ENCODE results near the gene TWIST2.

TWIST2 gene

GRCh38 chr2:238922435-238922834 is 74.5 kb downstream of the TWIST2 start:
- no peak for DNase-seq

- no peak for DNase-seq
These were observed 76.1 kb downstream of the TWIST2 start for GRCh38 chr2:238924032-238924431.

- DNase-seq = no peak
These were observed 76.9 kb downstream of the TWIST2 start for GRCh38 chr2:238924796-238925195.

- no peak for DNase-seq
These were observed 77.4 kb downstream of the TWIST2 start for GRCh38 chr2:238925281-238925680.

GRCh38 chr2:238925816-238926521 is 78.1 kb downstream of the TWIST2 start:
- no peak for DNase-seq

- no peak for DNase-seq
These were observed 79.1 kb downstream of the TWIST2 start for GRCh38 chr2:238926761-238927611.

- no peak for DNase-seq
These were observed 80.0 kb downstream of the TWIST2 start for GRCh38 chr2:238927746-238928519.

- no peak for DNase-seq
These were observed 80.8 kb downstream of the TWIST2 start for GRCh38 chr2:238928520-238929241.

GRCh38 chr2:238929242-238930081 is 81.6 kb downstream of the TWIST2 start:
- no peak for DNase-seq

GRCh38 chr2:238930216-238930615 is 82.3 kb downstream of the TWIST2 start:
- no peak for DNase-seq

- DNase-seq = no peak
These were observed 88.5 kb downstream of the TWIST2 start for GRCh38 chr2:238936162-238937052.

GRCh38 chr2:238938003-238938400 is 90.1 kb downstream of the TWIST2 start:
- DNase-seq = no peak

- DNase-seq = no peak
These were observed 90.6 kb downstream of the TWIST2 start for GRCh38 chr2:238938401-238939055.

- no peak for DNase-seq
These were observed 91.2 kb downstream of the TWIST2 start for GRCh38 chr2:238939074-238939473.

- no peak for DNase-seq
These were observed 91.9 kb downstream of the TWIST2 start for GRCh38 chr2:238939521-238940403.

- no peak for DNase-seq
These were observed 92.9 kb downstream of the TWIST2 start for GRCh38 chr2:238940806-238941205.

- DNase-seq = no peak
These were observed 93.4 kb downstream of the TWIST2 start for GRCh38 chr2:238941262-238941792.

GRCh38 chr2:238942080-238942725 is 94.3 kb downstream of the TWIST2 start:
- no peak for DNase-seq

Data from activated CD4-positive, alpha-beta T cell treated with anti-CD3 and anti-CD28 coated beads, Interleukin-2, amount 50 U/mL, for 48 hours (primary cell).